Psoas muscle (tissue), 8 donors: ENCODE results near the gene IRF9. TPM values are rescaled to one million over a fixed set of nuclear protein-coding genes. Genes with fewer than 3 reads are reported as not detected.

ENCODE experiments used
- ATAC-seq, 4 donors: fragments of 200-7000 bp; cut with Tn5 transposase; one replicate each; pipeline ENCODE4 v1.9.1; 2020; ENCODE audit warnings: moderate library complexity in 3 of 4, mild to moderate bottlenecking in 2 of 4
- DNase-seq, 2 donors: peaks; one replicate each; pipeline ENCODE4 v3.0.0-alpha.2; 2020
- H3K27ac ChIP-seq: fragments of 200-600 bp; one replicate; pipeline ENCODE4 v1.8.0; 2022
- H3K27me3 ChIP-seq, 3 donors: fragments of 200-600 bp in 1 of 3; one replicate each; pipeline versions ENCODE4 v1.6.1 to v1.8.0; 2013 to 2022; ENCODE audit warnings: low read length in 2 of 3, mild to moderate bottlenecking in 2 of 3, moderate library complexity in 1 of 3; ENCODE audit not compliant: insufficient read depth in 3 of 3
- H3K36me3 ChIP-seq, 2 donors: fragments of 200-600 bp in 1 of 2; one replicate each; pipeline versions ENCODE4 v1.6.1 to v1.8.0; 2013 to 2022; ENCODE audit warnings: low read depth in 1 of 2, mild to moderate bottlenecking in 1 of 2, moderate library complexity in 1 of 2; ENCODE audit not compliant: insufficient read depth in 1 of 2
- H3K4me1 ChIP-seq: fragments of 200-600 bp; one replicate; pipeline ENCODE4 v1.8.0; 2022
- H3K4me3 ChIP-seq: fragments of 200-600 bp; one replicate; pipeline ENCODE4 v1.8.0; 2022; ENCODE audit warnings: mild to moderate bottlenecking
- H3K9me3 ChIP-seq: fragments of 200-600 bp; one replicate; pipeline ENCODE4 v1.8.0; 2022
- WGBS, 3 donors: extraction: QIAGEN DNeasy Blood & Tissue Kit; methylation state at CpG; one replicate each; pipeline versions ENCODE4 v1.1.6 to v1.1.7; 2013; 5-methylcytosine and 5-hydroxymethylcytosine counted together
- intact Hi-C, 2 donors: fragments of 100-400 bp; cut with DNase I; formaldehyde crosslinking; loops; one replicate each; pipeline versions ENCODE4 v1.11.0 to v1.14.2; 2022
- polyA plus RNA-seq, 3 donors: library from polyadenylated mRNA; stranded (reverse); fragments of 200-250 nt; gene quantifications; one replicate each; pipeline ENCODE4 v1.2.3, GENCODE V29; 2013
- total RNA-seq, 4 donors: library from RNA; stranded (reverse); fragmentation: NEBNext Ultra II Directional in 2 of 4; extraction: Animal tissue kit (Norgen Biotek cat#: 25700) in 2 of 4; gene quantifications; one replicate each; pipeline versions ENCODE4 v1.2.1 to v1.2.4, GENCODE V29; 2021 to 2023
- TF ChIP-seq, protein P1 (sequence below): fragments of 200-600 bp; IDR thresholded peaks from one replicate; pipeline ENCODE4 v1.8.0; 2022; ENCODE audit warnings: antibody characterized with exemption
- donor health status: healthy with polysubstance abuse.
- donor health status: DM: no; HTN: no; CAD: no; lungs with moderate emphysema.
- donor health status: Bipolar disorder and iron deficiency.
- donor health status: healthy.
- donor health status: DM: yes; HTN: yes; CAD: no.
- donor health status: DM: no; HTN: no; CAD: no.
- donor health status: DM: no; HTN: no; CAD: no.
- donor health status: DM: yes; HTN: yes; CAD: no.

Gene IRF9
- total and polyA plus RNA-seq, 7 donors, result 7.9 to 21.6 (median 14.2) TPM

DNA sequence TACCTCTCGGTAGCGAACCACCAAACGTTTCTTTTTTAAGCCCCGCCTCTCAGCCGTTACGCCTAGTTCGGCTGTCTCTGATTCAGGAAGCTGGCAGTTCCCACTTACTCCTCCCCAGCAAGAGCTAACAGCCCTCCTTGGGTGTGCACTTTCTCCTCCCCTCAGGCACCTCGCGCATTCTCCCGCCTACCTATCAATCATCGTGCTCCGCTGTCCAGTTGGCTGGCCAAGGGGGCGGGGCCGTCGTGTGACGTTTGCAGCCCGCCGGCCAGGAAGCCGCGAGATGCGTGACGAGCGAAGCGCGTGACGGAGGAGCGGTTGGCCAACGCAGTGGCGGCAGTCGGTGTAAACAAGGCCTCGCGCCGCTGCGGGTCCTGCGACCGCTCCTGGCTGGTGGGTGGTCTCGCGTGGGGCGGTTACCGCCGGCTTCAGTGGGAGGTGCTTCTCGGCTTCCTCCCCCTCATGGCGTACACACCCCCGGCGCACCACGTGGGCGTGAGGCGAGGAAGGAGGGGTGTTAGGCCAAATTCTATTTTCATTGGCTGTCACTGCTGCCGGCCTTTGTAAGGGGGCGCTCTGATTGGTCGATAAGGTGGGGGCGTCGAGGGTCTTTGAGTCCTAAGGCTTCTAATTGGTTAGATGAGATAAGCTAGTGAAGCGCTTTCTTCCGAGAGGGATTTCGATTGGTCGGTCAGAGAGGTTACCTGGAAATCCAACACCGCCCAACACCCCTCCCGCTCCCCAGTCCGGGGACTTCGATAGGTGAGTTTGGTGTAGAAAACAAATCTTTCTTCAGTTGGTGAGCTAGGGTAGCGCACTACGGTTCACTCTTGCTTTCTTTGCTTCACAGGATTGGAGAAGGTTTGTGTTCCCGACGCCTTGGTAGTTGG lies 46.3 kb upstream of the IRF9 start, which contains the start of the genes DCAF11 and NRL:
Gene DCAF11 (plus strand): TSS at position 246 of the 890 bp plus-strand sequence. CDS start 818 bp downstream, outside the sequence.
Gene NRL (minus strand): TSS at position 418 of the 890 bp plus-strand sequence. CDS start 32,101 bp downstream, outside the sequence.
- Histone ChIP-seq H3K4me1 (peaks cover 15% of the 10 kb centered on the region), H3K27me3 (no peaks in the 10 kb centered on the region), H3K9me3 (no peaks in the 10 kb centered on the region), H3K36me3 (peaks cover 0 to 34% of the 10 kb centered on the region in 2 donors), H3K27ac (peak within 1 kb of the TSS; percentile 100), H3K4me3 (peak within 1 kb of the TSS; percentile 80)
- 0% methylated on average over 62 to 65 of the region's 65 CpGs for WGBS, 3 donors
- peak; percentile 91 to 93 (median 92) for ATAC-seq
- intact Hi-C loops, result loop anchor here (5.0 kb wide), 1 partner anchor 33 kb away; the partner anchor contains the start of genes PSME2 (in 2 of the 2) and RNF31 (in 2 of the 2)
- TF ChIP-seq, protein P1, sequence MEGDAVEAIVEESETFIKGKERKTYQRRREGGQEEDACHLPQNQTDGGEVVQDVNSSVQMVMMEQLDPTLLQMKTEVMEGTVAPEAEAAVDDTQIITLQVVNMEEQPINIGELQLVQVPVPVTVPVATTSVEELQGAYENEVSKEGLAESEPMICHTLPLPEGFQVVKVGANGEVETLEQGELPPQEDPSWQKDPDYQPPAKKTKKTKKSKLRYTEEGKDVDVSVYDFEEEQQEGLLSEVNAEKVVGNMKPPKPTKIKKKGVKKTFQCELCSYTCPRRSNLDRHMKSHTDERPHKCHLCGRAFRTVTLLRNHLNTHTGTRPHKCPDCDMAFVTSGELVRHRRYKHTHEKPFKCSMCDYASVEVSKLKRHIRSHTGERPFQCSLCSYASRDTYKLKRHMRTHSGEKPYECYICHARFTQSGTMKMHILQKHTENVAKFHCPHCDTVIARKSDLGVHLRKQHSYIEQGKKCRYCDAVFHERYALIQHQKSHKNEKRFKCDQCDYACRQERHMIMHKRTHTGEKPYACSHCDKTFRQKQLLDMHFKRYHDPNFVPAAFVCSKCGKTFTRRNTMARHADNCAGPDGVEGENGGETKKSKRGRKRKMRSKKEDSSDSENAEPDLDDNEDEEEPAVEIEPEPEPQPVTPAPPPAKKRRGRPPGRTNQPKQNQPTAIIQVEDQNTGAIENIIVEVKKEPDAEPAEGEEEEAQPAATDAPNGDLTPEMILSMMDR, result no peak
- peak; percentile 98 to 99 for DNase-seq

DNA sequence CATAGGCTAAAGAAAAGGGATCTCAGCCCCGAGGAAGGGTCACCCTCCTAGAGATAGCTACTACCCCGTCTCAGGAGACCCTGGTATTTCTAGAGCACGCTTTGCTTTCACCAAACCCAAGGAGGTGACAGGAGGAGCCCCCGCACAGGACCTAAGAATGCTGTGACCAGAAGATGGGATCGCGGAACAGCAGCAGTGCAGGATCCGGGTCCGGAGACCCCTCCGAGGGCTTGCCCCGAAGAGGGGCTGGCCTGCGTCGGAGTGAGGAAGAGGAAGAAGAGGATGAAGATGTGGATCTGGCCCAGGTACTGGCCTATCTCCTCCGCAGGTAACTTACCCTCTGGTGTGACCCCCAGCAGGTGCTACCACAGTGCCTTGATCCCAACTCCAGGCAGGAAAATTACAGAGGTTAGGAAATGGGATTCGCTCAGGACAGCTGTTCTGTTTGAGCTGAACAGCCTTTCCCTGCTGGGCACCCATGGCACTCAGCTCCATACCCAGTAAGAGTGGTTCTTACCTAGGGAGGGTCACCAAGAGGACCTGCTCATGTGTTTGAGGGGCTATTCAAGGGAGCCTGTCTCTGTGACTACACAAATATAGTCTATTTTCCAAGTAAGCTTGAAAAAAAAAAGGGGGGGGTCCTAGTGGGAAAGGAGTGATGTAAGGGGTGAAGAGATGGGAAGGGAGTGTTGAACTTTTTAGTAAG lies 45.5 kb upstream of the IRF9 start:
- no peak for ATAC-seq
- H3K27ac ChIP-seq, result peak overlapping the region; percentile 100
- 2 to 6% (median 3%) methylated on average over 14 of the region's 14 CpGs for WGBS, 3 donors

DNA sequence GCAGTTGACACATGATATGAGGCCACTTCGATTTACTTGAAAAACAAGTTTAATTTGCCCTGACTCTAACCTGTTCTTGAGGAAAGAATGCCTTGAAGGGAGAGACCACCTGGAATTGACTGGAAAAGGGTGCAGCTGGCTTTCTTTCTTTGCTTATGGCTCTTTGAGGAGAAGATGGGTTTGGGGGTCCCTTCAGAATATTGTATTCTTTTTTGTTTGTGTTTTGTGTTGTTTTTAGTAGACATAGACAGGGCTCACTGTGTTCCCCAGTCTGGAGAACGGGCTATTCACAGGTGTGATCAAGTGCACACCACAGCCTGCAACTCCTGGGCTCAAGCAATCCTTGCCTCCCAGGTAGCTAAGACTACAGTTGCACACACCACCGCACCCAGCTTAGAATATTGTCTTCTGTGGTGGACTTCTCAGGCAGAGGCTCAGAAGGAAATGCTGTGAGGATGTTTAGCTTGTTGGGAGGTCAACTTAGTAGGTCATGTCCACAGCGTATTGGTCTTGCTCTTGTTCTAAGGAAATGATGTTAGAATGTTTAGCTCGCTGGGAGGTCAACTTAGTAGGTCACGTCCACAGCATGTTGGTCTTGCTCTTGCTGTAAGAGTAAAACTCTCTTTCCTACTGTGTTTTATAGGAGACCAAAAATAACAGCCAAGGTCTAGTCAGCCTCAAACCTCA lies 44.8 kb upstream of the IRF9 start:
- H3K4me1 ChIP-seq, result peaks cover 15% of the 10 kb centered on the region
- DNase-seq (no peak), ATAC-seq (no peak)
- no peak overlapping the region for H3K27ac ChIP-seq
- intact Hi-C loops, result no loop called here
- WGBS, 3 donors, result 80 to 86% (median 85%) methylated on average over 6 of the region's 6 CpGs
- no peaks in the 10 kb centered on the region for H3K9me3 ChIP-seq
- peak overlapping the region; percentile 80 for H3K4me3 ChIP-seq
- no peaks in the 10 kb centered on the region for H3K27me3 ChIP-seq
- peaks cover 3 to 49% of the 10 kb centered on the region in 2 donors for H3K36me3 ChIP-seq
- TF ChIP-seq, protein P1, result no peak

More for the DNA sequence above, 45.5 kb upstream of the IRF9 start:
- no peaks in the 10 kb centered on the region for H3K27me3 ChIP-seq
- H3K4me1 ChIP-seq, result peaks cover 15% of the 10 kb centered on the region
- intact Hi-C loops, result no loop called here
- no peak for DNase-seq
- H3K4me3 ChIP-seq, result peak overlapping the region; percentile 80
- H3K9me3 ChIP-seq, result no peaks in the 10 kb centered on the region
- peaks cover 0 to 42% of the 10 kb centered on the region in 2 donors for H3K36me3 ChIP-seq
- TF ChIP-seq, protein P1, result no peak

DNA sequence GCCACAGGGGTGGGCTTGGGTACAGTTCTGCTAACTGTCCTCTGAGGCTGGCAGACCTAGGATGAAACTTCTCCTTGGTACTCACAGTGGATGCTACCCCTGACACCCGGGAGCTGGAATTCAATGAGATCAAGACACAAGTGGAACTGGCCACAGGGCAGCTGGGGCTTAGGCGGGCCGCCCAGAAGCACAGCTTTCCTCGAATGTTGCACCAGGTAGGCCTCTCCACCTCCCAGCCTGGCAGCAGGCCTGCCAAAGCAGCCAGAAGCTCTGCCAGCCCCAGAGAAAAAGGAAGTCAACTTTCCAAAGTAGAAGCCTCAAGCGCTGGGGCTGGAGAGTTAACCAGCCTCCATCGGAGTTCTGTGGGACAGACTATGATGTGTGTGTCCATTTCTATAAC lies 43.9 kb upstream of the IRF9 start:
- H3K27ac ChIP-seq, result no peak overlapping the region
- intact Hi-C loops, result no loop called here
- no peak for ATAC-seq

More for the DNA sequence above, 43.9 kb upstream of the IRF9 start:
- no peak overlapping the region for H3K4me3 ChIP-seq
- 78 to 91% (median 79%) methylated on average over 6 of the region's 6 CpGs for WGBS, 3 donors
- DNase-seq, result no peak
- H3K27me3 ChIP-seq, result no peaks in the 10 kb centered on the region
- no peaks in the 10 kb centered on the region for H3K9me3 ChIP-seq
- H3K36me3 ChIP-seq, result peaks cover 4 to 58% of the 10 kb centered on the region in 2 donors
- peaks cover 15% of the 10 kb centered on the region for H3K4me1 ChIP-seq
- TF ChIP-seq, protein P1, result no peak
